VCaP (cell line): ENCODE results near the gene SHROOM3.

Experiments used
- H3K27ac ChIP-seq: fragments of 450-650 bp; 2 replicates; pipeline ENCODE4 v1.5.1; 2017
- CTCF ChIP-seq: fragments of 450-650 bp; conservative IDR thresholded peaks from 2 replicates; pipeline ENCODE4 v1.5.1; 2017; ENCODE audit warnings: mild to moderate bottlenecking, moderate library complexity

The SHROOM3 gene

GRCh38 chr4:76801621-76802235 is 366.7 kb downstream of the SHROOM3 start:
- no peak for TF ChIP-seq CTCF
- no peak overlapping the region for H3K27ac ChIP-seq

GRCh38 chr4:76802236-76803021 is 367.4 kb downstream of the SHROOM3 start:
- TF ChIP-seq CTCF = no peak
- no peak overlapping the region for H3K27ac ChIP-seq

- H3K27ac ChIP-seq = no peak overlapping the region
- no peak for TF ChIP-seq CTCF
Measured at GRCh38 chr4:76803522-76803921, 368.5 kb downstream of the SHROOM3 start.

- TF ChIP-seq CTCF = no peak
- H3K27ac ChIP-seq = no peak overlapping the region
Measured at GRCh38 chr4:76804096-76804495, 369.1 kb downstream of the SHROOM3 start.

- no peak for TF ChIP-seq CTCF
- H3K27ac ChIP-seq = no peak overlapping the region
Measured at GRCh38 chr4:76806346-76806745, 371.3 kb downstream of the SHROOM3 start.

GRCh38 chr4:76806757-76807156 is 371.7 kb downstream of the SHROOM3 start:
- no peak for TF ChIP-seq CTCF
- H3K27ac ChIP-seq = no peak overlapping the region

GRCh38 chr4:76809594-76810305 is 374.7 kb downstream of the SHROOM3 start:
- no peak for TF ChIP-seq CTCF
- no peak overlapping the region for H3K27ac ChIP-seq
